GM10266 (cell line): ENCODE data around the gene AHSP.
"Not testable (repeated sequence)": the region's sequence is repeated elsewhere in the genome, so short reads cannot be mapped to it uniquely, and the experiment has no call there.

Source experiments
- DNase-seq: peaks from one replicate; pipeline ENCODE4 v3.0.0; 2012; ENCODE audit errors: extremely low spot score
- CTCF ChIP-seq: IDR thresholded peaks from 2 replicates; pipeline ENCODE4 v1.5.1; 2012; ENCODE audit warnings: mild to moderate bottlenecking, low read depth; ENCODE audit not compliant: control insufficient read depth, insufficient read depth; ENCODE audit errors: missing control alignments

The AHSP gene

GRCh38 chr16:31527734-31528274 lies at the start of gene AHSP:
TSS of gene AHSP (plus strand) at chr16:31527900. CDS start at chr16:31528140, 240 bp downstream.
- DNase-seq = no peak
- no peak for TF ChIP-seq CTCF

DNA sequence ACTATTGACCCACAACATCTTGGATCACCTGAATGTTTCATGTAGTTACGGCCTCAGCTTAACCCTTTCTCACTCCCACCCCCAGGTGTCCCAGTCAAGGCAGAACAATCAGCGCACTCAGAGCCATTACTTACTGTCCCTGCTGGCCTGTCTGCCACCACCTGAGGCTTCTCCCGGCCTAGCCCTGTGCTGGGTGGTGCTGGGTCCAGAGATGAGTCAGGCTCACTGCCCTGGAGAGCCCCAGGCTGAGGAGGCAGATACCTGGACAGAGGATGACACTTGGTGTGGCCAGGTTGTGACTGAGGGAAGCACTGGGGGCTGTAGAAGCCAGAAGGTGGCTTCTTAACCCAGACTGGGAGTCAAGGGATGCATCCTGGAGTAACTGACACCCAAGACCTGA lies 48.7 kb upstream of the AHSP start:
- TF ChIP-seq CTCF = no peak
- DNase-seq = no peak

- TF ChIP-seq CTCF = no peak
- DNase-seq = no peak
Measured at GRCh38 chr16:31479751-31480150, 47.9 kb upstream of the AHSP start.

GRCh38 chr16:31480851-31481536 lies 46.7 kb upstream of the AHSP start:
- TF ChIP-seq CTCF = no peak

GRCh38 chr16:31483081-31483480 lies 44.6 kb upstream of the AHSP start, which contains the start of gene SLC5A2:
TSS of gene SLC5A2 (plus strand) at chr16:31483123. CDS start at chr16:31483137, 14 bp downstream.
- no peak for TF ChIP-seq CTCF
- no peak for DNase-seq

More at GRCh38 chr16:31480851-31481536, 46.7 kb upstream of the AHSP start:
- DNase-seq = no peak

DNA sequence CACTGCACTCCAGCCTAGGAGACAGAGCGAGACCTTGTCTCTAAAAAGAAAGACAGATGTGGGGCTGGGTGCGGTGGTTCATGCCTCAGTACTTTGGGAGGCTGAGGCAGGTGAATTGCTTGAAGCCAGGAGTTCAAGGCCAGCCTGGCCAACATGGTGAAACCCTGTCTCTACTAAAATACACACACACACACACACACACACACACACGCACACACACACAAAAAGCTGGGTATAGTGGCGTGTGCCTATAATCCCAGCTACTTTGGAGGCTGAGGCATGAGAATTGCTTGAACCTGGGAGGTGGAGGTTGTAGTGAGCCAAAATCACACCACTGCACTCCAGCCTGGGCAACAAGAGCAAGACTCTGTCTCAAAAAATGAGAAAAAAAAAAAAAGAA lies 43.7 kb upstream of the AHSP start:
- not testable (repeated sequence) for DNase-seq

- TF ChIP-seq CTCF = no peak
- DNase-seq = no peak
Measured at GRCh38 chr16:31484491-31485171, 43.1 kb upstream of the AHSP start.
